GM18520 (cell line): ENCODE data around the gene PSMB9.

Experiments used
- ATAC-seq: cut with Tn5 transposase; IDR thresholded peaks from one replicate; pipeline ENCODE4 v1.9.1; 2021; ENCODE audit not compliant: unreplicated experiment

The PSMB9 gene

GRCh38 chr6:32839356-32839755, 14.6 kb upstream of the PSMB9 start:
- ATAC-seq, result no peak

DNA sequence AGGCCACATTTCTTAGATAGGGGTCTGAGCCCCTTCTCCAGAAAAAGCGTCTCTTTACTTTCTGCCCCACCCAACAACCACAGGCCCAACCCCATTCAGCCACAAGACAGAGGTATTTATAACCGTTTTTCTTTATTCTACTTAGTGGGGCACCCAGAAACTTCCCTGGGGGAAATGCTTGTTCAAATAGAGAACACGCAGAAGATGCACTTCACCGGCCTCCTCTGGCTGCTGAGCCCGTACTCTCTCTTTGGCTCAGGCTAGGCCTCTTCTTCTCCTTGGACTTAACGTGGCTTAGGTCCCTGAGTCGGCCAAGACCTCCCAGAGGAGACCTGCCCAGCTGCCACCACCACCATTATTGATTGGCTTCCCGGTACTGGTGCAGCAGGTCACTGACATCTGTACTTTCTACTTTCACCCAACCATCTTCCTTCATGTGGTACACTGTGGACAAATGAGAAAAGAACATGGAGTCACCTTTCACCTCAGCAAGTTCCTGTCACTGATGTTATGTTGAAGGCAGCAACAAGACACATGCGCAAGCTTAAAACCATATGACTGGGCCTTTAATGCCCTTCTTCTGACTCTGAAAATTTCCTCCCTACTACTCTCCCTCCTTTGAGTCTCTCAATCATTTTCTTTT, 13.3 kb upstream of the PSMB9 start:
- no peak for ATAC-seq

DNA sequence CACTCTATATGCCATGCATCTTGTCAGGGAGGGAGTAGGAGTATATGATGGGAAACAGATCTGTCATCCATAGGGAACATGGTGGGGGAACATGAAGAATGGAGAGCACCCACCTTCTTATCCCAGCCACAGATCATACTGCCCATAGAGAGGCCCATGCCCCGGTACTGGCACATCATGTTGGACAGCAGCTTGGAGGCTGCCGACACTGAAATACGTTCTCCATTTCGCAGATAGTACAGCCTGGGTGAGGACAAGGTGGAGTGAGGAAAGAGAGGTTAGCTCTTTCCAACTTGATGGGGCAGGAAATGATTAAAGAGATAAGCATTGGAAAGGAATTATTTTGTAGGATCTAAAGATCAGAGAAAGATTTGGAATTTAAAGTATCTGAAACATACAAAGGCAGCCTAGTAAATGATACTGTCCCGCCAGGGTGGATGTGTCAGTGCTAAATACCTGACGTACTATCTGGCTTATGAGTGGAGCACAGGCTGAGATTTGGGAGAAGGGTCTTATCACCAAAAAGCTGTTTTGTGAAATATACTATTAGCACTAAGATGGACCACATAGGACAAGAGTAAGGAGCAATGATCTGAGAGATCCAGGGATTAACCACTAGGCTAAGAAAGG, 11.9 kb upstream of the PSMB9 start:
- ATAC-seq, result no peak

DNA sequence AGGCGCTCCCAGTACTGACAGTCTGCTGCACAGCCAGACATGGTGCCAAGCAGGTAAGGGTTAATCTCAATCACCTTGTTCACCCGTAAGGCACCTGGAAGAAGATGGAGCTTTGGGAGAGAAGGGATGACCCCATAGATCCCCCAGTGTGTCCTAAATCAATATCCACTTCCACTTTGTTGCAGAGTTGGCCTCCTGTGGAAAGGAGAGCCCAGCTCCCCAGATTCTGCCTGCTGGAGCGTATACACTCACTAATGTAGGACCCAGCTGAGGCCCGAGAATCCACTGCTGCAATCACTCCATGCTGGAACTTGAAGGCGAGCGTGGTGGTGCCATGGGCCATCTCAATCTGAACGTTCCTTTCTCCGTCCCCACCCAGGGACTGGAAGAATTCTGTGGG, 11.3 kb upstream of the PSMB9 start:
- no peak for ATAC-seq

- ATAC-seq, result no peak
Observed at GRCh38 chr6:32843331-32843978, 10.5 kb upstream of the PSMB9 start.

- peak; percentile 68 for ATAC-seq
Observed at GRCh38 chr6:32843979-32844838, 9.8 kb upstream of the PSMB9 start, which contains the start of gene PSMB8. Gene PSMB8 (minus strand): TSS chr6:32844047. CDS start chr6:32843996, 51 bp downstream.

DNA sequence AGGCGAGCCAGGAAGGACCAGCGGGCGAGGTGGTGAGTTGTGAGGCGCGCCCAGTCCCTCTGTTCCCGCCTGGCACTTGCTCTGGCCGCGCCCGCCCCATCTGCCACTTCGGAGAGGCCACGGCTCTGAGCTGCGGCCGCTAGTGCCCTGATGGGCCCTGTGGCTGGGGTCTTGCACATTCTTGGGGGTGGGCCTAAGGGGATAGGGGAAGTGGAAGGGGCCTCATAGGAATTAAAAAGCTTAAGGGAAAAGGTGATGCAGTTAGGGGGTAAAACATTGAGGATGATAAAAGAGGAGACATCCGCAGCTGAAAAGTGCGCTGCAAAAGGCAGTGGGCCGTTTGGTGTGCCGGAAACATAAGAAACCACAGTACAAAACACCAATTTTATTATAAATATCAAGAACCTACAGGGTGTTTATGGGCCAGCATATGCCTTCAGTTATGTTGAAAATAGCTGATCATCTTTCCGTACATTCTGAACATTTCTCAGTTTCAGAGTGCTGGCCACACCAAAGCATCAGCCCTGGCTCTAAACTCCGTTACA, 9.1 kb upstream of the PSMB9 start:
- no peak for ATAC-seq

- no peak for ATAC-seq
Observed at GRCh38 chr6:32845384-32845884, 8.6 kb upstream of the PSMB9 start.

DNA sequence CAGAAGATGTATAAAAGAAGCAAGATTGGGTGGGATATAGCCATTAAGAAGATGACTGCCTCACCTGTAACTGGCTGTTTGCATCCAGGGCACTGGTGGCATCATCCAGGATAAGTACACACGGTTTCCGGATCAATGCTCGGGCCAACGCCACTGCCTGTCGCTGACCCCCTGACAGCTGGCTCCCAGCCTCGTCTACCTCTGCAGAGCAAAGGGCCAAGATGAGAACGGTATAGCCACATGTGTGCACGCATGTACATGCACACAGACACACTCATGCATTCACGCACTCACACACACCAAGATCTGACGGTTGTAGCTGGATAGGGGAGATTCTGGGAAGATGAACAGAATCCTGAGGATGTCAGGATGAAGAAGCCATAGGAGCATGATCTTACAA, 7.0 kb upstream of the PSMB9 start:
- no peak for ATAC-seq

- no peak for ATAC-seq
Observed at GRCh38 chr6:32847795-32848194, 6.2 kb upstream of the PSMB9 start.

- no peak for ATAC-seq
Observed at GRCh38 chr6:32849126-32849525, 4.9 kb upstream of the PSMB9 start.

GRCh38 chr6:32851025-32851424, 3.0 kb upstream of the PSMB9 start:
- no peak for ATAC-seq

DNA sequence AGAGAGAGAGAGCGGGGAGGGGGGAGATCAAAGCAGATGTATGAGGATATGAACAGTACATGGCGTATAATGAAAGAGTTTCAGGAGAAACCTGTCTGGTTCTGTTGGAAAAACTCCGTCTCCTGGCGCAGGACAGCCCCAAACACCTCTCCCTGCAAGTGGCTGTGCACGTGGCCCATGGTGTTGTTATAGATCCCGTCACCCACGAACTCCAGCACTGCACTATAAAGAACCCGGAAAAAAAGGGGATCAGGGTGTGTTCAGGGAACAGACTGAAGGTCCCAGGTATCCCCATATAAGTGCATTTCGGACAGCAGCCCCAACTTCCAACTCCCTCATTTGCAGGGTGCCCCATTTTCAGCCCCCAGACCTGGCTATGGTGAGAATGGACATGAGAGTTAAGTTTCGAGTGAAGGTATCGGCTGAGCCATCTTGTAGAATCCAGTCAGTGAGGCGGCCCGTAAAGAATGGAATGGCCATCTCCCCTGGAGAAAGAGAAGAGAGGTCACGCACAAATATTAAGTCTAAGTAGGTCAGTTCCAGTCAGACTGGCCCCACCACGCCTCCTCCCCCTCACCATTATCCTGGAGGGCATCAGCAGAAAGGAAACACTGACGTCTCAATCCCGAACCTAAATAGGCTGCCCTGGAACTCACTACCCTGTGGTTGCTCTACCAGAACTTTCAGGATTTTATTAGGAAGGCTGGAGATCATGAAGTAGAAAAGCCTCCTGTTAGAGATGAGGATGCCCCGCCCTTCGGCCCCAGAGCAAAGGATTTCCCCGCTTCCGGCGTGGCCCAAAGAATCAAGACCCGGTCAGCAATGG, 1.8 kb upstream of the PSMB9 start:
- ATAC-seq, result no peak

GRCh38 chr6:32852844-32853540, 1.0 kb upstream of the PSMB9 start:
- ATAC-seq, result peak; percentile 20

DNA sequence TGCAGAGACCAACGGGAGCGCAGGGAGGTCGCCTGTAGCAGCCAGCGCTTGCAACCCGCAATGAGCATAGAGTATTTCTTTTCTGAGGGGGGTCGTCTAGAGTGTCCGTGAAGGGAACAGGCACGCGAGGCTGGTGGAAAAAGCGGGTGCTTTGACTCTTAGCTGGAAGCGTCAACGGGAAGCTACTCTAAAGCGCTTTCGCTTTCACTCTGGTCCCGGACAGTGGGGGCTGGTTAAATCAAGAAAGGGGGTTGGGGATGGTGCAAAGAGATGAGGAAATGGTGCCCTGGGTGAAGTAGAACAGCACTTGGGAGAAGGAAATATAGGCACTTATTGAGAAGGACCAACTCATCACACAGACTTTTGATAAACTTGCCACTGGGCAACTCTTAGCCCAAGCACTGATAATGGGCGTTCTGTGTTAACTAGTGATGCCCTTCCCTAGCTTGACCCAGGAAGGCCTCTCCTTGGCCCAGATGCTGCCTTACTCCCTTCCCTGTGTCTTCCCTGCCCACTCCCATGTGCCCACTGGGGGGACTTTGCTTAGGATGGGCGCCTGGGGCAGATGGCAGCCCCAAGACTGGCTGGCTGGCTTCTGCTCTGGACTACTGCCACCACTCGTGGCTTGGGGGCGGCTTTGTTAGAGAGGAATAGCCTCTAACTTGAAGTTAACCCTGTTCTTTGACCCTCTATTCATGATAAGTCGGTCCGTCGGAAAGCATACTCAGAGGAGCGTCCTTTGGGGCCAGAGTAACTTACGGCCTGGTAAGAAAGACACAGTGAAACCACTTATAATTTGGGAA, 585 bp downstream of the PSMB9 start:
- peak; percentile 3 for ATAC-seq

GRCh38 chr6:32855467-32856174, 1.6 kb downstream of the PSMB9 start:
- no peak for ATAC-seq

DNA sequence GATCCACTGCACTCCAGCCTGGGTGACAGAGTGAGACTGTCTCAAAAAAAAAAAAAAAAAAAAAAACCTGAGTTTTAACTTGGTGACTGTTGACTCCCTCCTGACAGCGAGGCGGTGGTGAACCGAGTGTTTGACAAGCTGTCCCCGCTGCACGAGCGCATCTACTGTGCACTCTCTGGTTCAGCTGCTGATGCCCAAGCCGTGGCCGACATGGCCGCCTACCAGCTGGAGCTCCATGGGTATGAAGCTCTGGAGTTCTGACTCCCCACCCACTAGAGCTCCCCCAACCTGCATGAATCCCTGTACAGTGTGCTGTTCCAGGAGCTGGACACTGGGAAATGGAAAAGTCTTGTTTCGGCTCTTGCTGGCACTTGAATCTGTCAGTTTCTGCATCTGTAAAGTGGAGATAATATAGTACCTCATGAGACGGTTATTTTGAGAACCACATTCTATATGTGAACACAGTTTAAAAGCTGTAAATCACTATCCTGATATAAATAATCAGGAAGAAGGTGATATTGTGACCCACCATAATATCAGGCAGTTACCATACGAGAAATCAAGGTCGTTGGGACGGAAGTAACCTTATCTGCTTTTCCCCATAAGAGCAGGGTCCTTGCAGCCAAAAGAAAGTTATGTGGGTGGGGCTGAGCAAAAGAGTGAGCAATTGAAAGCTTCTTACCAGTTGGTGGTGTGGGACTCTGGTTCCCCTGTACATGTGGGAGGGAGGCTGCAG, 3.3 kb downstream of the PSMB9 start:
- no peak for ATAC-seq
